Endothelial cell of umbilical vein (primary cell): ENCODE results near the gene ATXN7L1. TPM values are rescaled to one million over a fixed set of nuclear protein-coding genes. Genes with fewer than 3 reads are reported as not detected.

ENCODE experiments used
- BruUV-seq: library from RNA; stranded (reverse); fragments of 400-500 nt; replicated peaks from 2 replicates; lab custom pipeline; 2021; lab: Mats Ljungman, UMichigan
- CTCF ChIA-PET: fragments of 300-600, 350-600 bp; sonication (Branson Sonifier 250); formaldehyde crosslinking; loops from one replicate; lab custom pipeline; 2021; ENCODE audit warnings: antibody characterized with exemption, inconsistent platforms; lab: Charles Lee
- POLR2A ChIA-PET: fragments of 300-600, 350-600 bp; sonication (Branson Sonifier 250); formaldehyde crosslinking; loops from one replicate; lab custom pipeline; 2021; ENCODE audit warnings: antibody characterized with exemption, inconsistent platforms; lab: Charles Lee
- DNase-seq: peaks from one replicate; pipeline ENCODE4 v3.0.0-alpha.2; 2011; ENCODE audit warnings: low read depth, low spot score
- FAIRE-seq: peaks from 2 replicates; lab custom pipeline; 2011; peaks lifted over from hg19 to GRCh38; lab: Jason Lieb, UNC
- H2AFZ ChIP-seq: 2 replicates; pipeline ENCODE4 v1.6.0; 2012; ENCODE audit warnings: low read depth, low read length, control low read depth, inconsistent platforms
- H3K27ac ChIP-seq: 2 replicates; pipeline ENCODE4 v1.5.1; 2011; ENCODE audit warnings: low read depth, mild to moderate bottlenecking, control low read depth, low read length, moderate library complexity; ENCODE audit not compliant: insufficient read depth
- H3K27me3 ChIP-seq, 2 experiments: 2 replicates each; pipeline versions ENCODE4 v1.6.0 to v1.6.1; 2011; ENCODE audit warnings: low read length in 2 of 2, mixed read lengths in 1 of 2; ENCODE audit not compliant: control insufficient read depth in 2 of 2, insufficient read depth in 2 of 2
- H3K36me3 ChIP-seq, 2 experiments: 2 replicates in 1 of 2; 3 replicates in 1 of 2; pipeline ENCODE4 v1.5.1; 2011; ENCODE audit warnings: low read length in 2 of 2, mild to moderate bottlenecking in 1 of 2, moderate library complexity in 1 of 2; ENCODE audit not compliant: control insufficient read depth in 2 of 2, insufficient read depth in 2 of 2; ENCODE audit errors: extremely low read depth in 1 of 2
- H3K4me1 ChIP-seq: 3 replicates; pipeline ENCODE4 v1.5.1; 2011; ENCODE audit warnings: mild to moderate bottlenecking, low read length; ENCODE audit not compliant: control insufficient read depth, insufficient read depth; ENCODE audit errors: extremely low read depth
- H3K4me2 ChIP-seq: 2 replicates; pipeline ENCODE4 v1.6.1; 2011; ENCODE audit warnings: low read length, control low read depth, mixed read lengths; ENCODE audit not compliant: insufficient read depth
- H3K4me3 ChIP-seq, 3 experiments: fragments of 200-600 bp in 1 of 3; sonication (generic), shearing (Covaris generic) in 1 of 3; replicated peaks in 1 of 3; 2 replicates each; pipeline ENCODE4 v1.5.1; 2011 to 2016; ENCODE audit warnings: control low read depth in 3 of 3, low read length in 3 of 3, mild to moderate bottlenecking in 2 of 3, inconsistent platforms in 1 of 3, low read depth in 1 of 3, moderate library complexity in 1 of 3; ENCODE audit not compliant: insufficient read depth in 1 of 3
- H3K79me2 ChIP-seq: 2 replicates; pipeline ENCODE4 v1.6.0; 2012; ENCODE audit warnings: low read length, inconsistent platforms; ENCODE audit not compliant: control insufficient read depth, insufficient read depth
- H3K9ac ChIP-seq: replicated peaks from 2 replicates; pipeline ENCODE3; 2011; ENCODE audit warnings: low read length, control low read depth; ENCODE audit not compliant: insufficient read depth; ENCODE audit errors: extremely low read depth
- H3K9me1 ChIP-seq: replicated peaks from 3 replicates; pipeline ENCODE4 v1.6.0; 2011; ENCODE audit warnings: mild to moderate bottlenecking, low read length; ENCODE audit not compliant: control insufficient read depth, insufficient read depth; ENCODE audit errors: extremely low read depth
- H3K9me3 ChIP-seq: replicated peaks from 2 replicates; pipeline ENCODE4 v1.5.1; 2012; ENCODE audit warnings: low read length, inconsistent platforms; ENCODE audit not compliant: control insufficient read depth, insufficient read depth
- H4K20me1 ChIP-seq: replicated peaks from 2 replicates; pipeline ENCODE3; 2011; ENCODE audit warnings: mild to moderate bottlenecking, low read length; ENCODE audit not compliant: control insufficient read depth, insufficient read depth; ENCODE audit errors: extremely low read depth
- EZH2 ChIP-seq: IDR thresholded peaks from 2 replicates; pipeline ENCODE4 v1.6.1; 2012; ENCODE audit warnings: borderline replicate concordance, low read depth, mild to moderate bottlenecking, moderate library complexity, low read length, inconsistent platforms; ENCODE audit not compliant: severe bottlenecking
- FOS ChIP-seq: IDR thresholded peaks from 2 replicates; pipeline ENCODE4 v1.6.1; 2011; ENCODE audit warnings: mild to moderate bottlenecking, low read length, moderate library complexity, borderline replicate concordance; ENCODE audit not compliant: insufficient read depth
- GATA2 ChIP-seq: IDR thresholded peaks from 2 replicates; pipeline ENCODE4 v1.7.0; 2011; ENCODE audit warnings: low read depth, mild to moderate bottlenecking, moderate library complexity, mixed read lengths, low read length; ENCODE audit not compliant: insufficient read length, insufficient read depth
- JUN ChIP-seq: IDR thresholded peaks from 2 replicates; pipeline ENCODE4 v1.6.1; 2011; ENCODE audit warnings: borderline replicate concordance, low read depth; ENCODE audit not compliant: insufficient read length, insufficient read depth
- MYC ChIP-seq: IDR thresholded peaks from one replicate; pipeline ENCODE4 v1.6.1; 2011; ENCODE audit warnings: mild to moderate bottlenecking, low read depth, low read length
- POLR2A ChIP-seq: IDR thresholded peaks from 2 replicates; pipeline ENCODE4 v1.6.1; 2012; ENCODE audit warnings: low read depth, mild to moderate bottlenecking, control low read depth, low read length
- POLR2AphosphoS5 ChIP-seq: IDR thresholded peaks from 2 replicates; pipeline ENCODE4 v1.6.1; 2012; ENCODE audit warnings: low read depth, mild to moderate bottlenecking, control low read depth, low read length, moderate library complexity; ENCODE audit not compliant: insufficient read depth
- dilution Hi-C: fragments of 300-500 bp; cut with MboI; formaldehyde crosslinking; loops from one replicate; pipeline ENCODE4 v1.15.0; 2019; ENCODE audit warnings: low sequenced_read_pairs; ENCODE audit not compliant: extremely low pct_ligation_motif_present
- intact Hi-C: fragments of 100-400 bp; cut with micrococcal nuclease; formaldehyde crosslinking; loops from one replicate; pipeline ENCODE4 v1.10.0; 2022
- polyA plus RNA-seq, 4 experiments: library from polyadenylated mRNA; depleted of rRNA in 3 of 4; stranded (reverse) in 3 of 4; unstranded in 1 of 4; fragments of >200 nt; gene quantifications; 2 replicates each; pipeline versions ENCODE4 v1.2.1 to v1.2.3, GENCODE V29; 2011 to 2012; ENCODE audit warnings: missing spikeins in 1 of 4
- total RNA-seq: library from RNA; stranded (reverse); gene quantifications from 2 replicates; pipeline ENCODE4 v1.2.3, GENCODE V29; 2021
- TF ChIP-seq, protein P1 (sequence below): IDR thresholded peaks from 2 replicates; pipeline ENCODE4 v1.6.1; 2011; ENCODE audit not compliant: insufficient read depth, insufficient read length
- TF ChIP-seq, protein P2 (sequence below), 2 donors: IDR thresholded peaks; 1 replicate in 1 of 2; 2 replicates in 1 of 2; pipeline ENCODE4 v1.5.1; 2011; ENCODE audit warnings: low read length in 2 of 2, mild to moderate bottlenecking in 2 of 2, moderate library complexity in 2 of 2, control low read depth in 1 of 2, inconsistent platforms in 1 of 2, low read depth in 1 of 2; ENCODE audit not compliant: insufficient read depth in 1 of 2; ENCODE audit errors: extremely low read depth in 1 of 2

ATXN7L1 gene
- total and polyA plus RNA-seq, 2 donors (not counting 3 experiments of a cell fraction or from before 2014, with no cell fraction given), result 4.6 to 15.6 TPM

DNA sequence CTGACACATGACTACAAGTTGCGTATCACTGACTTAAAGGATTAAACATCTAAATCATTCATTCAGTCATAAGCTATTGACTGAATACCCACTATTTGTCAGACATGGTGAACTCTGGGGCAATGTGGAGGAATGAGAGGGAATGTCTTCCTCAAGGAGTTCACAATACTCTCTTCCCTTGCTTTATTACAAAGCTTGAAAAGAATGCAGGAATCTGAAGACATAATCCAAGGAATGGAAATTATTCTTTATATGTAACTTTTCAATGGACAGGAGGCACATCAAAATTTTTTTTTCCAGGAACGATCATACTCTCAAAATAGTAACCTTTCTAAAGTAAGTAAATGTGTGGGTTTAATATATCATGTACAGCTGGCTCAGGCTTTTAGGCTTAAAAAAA is 111.9 kb downstream of the ATXN7L1 start:
- H3K9me1 ChIP-seq, result no peaks in the 10 kb centered on the region
- CTCF ChIA-PET, result interaction anchor here (0.6 to 4.1 kb wide), 38 partner anchors 10 to 286 kb away, joined by 3 to 35 read pairs (median 4); partner anchors contain the start of gene ATXN7L1

DNA sequence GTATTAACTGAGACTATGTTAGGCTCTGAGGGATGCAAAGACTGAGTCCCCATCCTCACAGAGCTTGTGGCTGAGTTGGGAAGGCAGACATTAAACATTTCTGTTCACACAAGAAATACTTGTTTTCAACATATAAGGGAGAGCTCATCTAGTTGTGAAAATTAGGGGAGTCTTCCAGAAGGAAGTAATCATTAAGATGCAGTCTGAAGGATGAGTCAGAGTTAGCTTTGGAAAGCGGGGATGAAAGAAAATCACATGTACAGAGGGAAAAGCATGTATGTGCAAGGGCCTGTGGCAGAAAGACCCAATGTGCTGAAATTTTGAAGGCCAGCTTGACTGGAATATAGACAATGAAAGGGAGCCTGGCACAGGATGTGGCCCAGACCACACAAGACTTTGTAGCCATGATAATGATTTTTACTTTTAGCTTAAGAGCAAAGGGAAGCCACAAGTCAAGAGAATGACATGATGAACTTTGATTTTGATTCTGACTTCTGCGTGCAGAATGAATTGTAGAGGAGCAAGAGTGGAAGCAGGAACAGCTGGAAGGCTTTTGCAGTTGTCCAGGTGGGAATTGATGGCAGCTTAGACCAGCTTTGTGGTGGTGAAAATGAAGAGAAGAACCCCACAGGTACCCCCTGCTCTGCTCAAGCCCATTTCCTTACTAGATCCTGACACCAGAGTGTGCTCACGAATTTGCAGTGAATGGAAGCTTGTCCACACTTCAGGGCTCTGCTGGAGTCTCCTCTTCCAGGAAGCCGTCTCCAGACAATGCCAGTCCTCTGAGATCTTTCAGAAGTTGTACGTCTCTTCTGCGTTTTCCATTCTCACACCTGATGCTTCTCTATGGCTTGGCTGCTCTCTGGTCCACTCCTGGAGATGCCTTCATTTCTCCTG is 115.6 kb downstream of the ATXN7L1 start:
- no peak for FAIRE-seq
- H3K27ac ChIP-seq, result no peak overlapping the region
- H3K9me3 ChIP-seq, result no peaks in the 10 kb centered on the region
- H3K79me2 ChIP-seq, result no peaks in the 10 kb centered on the region
- intact Hi-C loops (loop anchor here (1.0 to 10.0 kb wide), 6 partner anchors 108 to 394 kb away; partner anchors contain the start of gene ATXN7L1), dilution Hi-C loops (loop anchor here (25.0 kb wide), 1 partner anchor 252 kb away; no protein-coding TSS in a partner anchor)
- no peak overlapping the region for H3K4me2 ChIP-seq
- no peak for TF ChIP-seq POLR2AphosphoS5
- no peak for TF ChIP-seq MYC
- no peak for TF ChIP-seq FOS
- TF ChIP-seq, protein P1, sequence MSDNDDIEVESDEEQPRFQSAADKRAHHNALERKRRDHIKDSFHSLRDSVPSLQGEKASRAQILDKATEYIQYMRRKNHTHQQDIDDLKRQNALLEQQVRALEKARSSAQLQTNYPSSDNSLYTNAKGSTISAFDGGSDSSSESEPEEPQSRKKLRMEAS, result no peak
- TF ChIP-seq GATA2, result no peak
- TF ChIP-seq, protein P2, sequence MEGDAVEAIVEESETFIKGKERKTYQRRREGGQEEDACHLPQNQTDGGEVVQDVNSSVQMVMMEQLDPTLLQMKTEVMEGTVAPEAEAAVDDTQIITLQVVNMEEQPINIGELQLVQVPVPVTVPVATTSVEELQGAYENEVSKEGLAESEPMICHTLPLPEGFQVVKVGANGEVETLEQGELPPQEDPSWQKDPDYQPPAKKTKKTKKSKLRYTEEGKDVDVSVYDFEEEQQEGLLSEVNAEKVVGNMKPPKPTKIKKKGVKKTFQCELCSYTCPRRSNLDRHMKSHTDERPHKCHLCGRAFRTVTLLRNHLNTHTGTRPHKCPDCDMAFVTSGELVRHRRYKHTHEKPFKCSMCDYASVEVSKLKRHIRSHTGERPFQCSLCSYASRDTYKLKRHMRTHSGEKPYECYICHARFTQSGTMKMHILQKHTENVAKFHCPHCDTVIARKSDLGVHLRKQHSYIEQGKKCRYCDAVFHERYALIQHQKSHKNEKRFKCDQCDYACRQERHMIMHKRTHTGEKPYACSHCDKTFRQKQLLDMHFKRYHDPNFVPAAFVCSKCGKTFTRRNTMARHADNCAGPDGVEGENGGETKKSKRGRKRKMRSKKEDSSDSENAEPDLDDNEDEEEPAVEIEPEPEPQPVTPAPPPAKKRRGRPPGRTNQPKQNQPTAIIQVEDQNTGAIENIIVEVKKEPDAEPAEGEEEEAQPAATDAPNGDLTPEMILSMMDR (IDR thresholded peaks at IDR 0.05; ENCODE audit: extremely low read depth in 1 of 2, insufficient read depth in 1 of 2, low read depth in 1 of 2, low read length in 2 of 2), result no peak
- no peak for TF ChIP-seq JUN
- no peak for TF ChIP-seq POLR2A
- TF ChIP-seq EZH2, result no peak
- no peak overlapping the region for H3K4me3 ChIP-seq
- no peak overlapping the region for H2AFZ ChIP-seq
- DNase-seq, result no peak
- no peaks in the 10 kb centered on the region for H3K27me3 ChIP-seq
- no peak overlapping the region for H3K9ac ChIP-seq
- H3K9me1 ChIP-seq, result no peaks in the 10 kb centered on the region
- CTCF ChIA-PET, result interaction anchor here (0.7 to 4.7 kb wide), 37 partner anchors 10 to 405 kb away, joined by 3 to 66 read pairs (median 3); partner anchors contain the start of gene ATXN7L1
- no TSS peak for BruUV-seq
- POLR2A ChIA-PET, result no interaction called here
- H4K20me1 ChIP-seq, result no peaks in the 10 kb centered on the region
- H3K4me1 ChIP-seq, result no peaks in the 10 kb centered on the region
- no peaks in the 10 kb centered on the region for H3K36me3 ChIP-seq

More for the DNA sequence above, 111.9 kb downstream of the ATXN7L1 start:
- POLR2A ChIA-PET, result no interaction called here
- TF ChIP-seq, protein P1, result no peak
- TF ChIP-seq EZH2 (no peak), JUN (no peak), POLR2A (no peak)
- intact Hi-C loops (loop anchor here (10.0 kb wide), 1 partner anchor 390 kb away; no protein-coding TSS in a partner anchor), dilution Hi-C loops (loop anchor here (25.0 kb wide), 1 partner anchor 248 kb away; no protein-coding TSS in a partner anchor)
- H3K4me2 ChIP-seq, result no peak overlapping the region
- no peak overlapping the region for H3K27ac ChIP-seq
- H3K79me2 ChIP-seq, result no peaks in the 10 kb centered on the region
- no peak overlapping the region for H2AFZ ChIP-seq
- H3K4me3 ChIP-seq, result no peak overlapping the region
- H3K36me3 ChIP-seq, result no peaks in the 10 kb centered on the region
- no peak overlapping the region for H3K9ac ChIP-seq
- FAIRE-seq (no peak), DNase-seq (no peak)
- no peaks in the 10 kb centered on the region for H3K4me1 ChIP-seq
- no TSS peak for BruUV-seq
- H3K27me3 ChIP-seq, result no peaks in the 10 kb centered on the region
- H4K20me1 ChIP-seq, result no peaks in the 10 kb centered on the region
- H3K9me3 ChIP-seq, result no peaks in the 10 kb centered on the region
